B cell (primary cell): ENCODE data around the gene HAUS7. TPM values are rescaled to one million over a fixed set of nuclear protein-coding genes. Genes with fewer than 3 reads are reported as not detected.

ENCODE experiments used
- ATAC-seq: fragments of 200-7000 bp; cut with Tn5 transposase; one replicate; pipeline ENCODE4 v1.10.0; 2021; ENCODE audit warnings: low read depth, mild to moderate bottlenecking, moderate number of reproducible peaks, moderate library complexity
- CTCF ChIA-PET: fragments of 350-600 bp; sonication (Branson Sonifier 250); formaldehyde crosslinking; loops from one replicate; lab custom pipeline; 2021; ENCODE audit warnings: antibody characterized with exemption, inconsistent platforms; lab: Charles Lee
- POLR2A ChIA-PET: fragments of 350-600 bp; sonication (Branson Sonifier 250); formaldehyde crosslinking; loops from one replicate; lab custom pipeline; 2021; ENCODE audit warnings: antibody characterized with exemption; lab: Charles Lee
- DNase-seq: peaks from one replicate; pipeline ENCODE4 v3.0.0; 2013
- H2AFZ ChIP-seq: 2 replicates; pipeline ENCODE4 v1.6.1; 2012; ENCODE audit warnings: mild to moderate bottlenecking, low read depth, low read length; ENCODE audit not compliant: insufficient read depth, poor library complexity, severe bottlenecking
- H3K27ac ChIP-seq, 2 donors: 1 replicate in 1 of 2; 2 replicates in 1 of 2; pipeline ENCODE4 v1.5.1; 2012 to 2013; ENCODE audit warnings: low read length in 2 of 2, mild to moderate bottlenecking in 2 of 2, moderate library complexity in 1 of 2
- H3K27me3 ChIP-seq, 4 experiments: fragments of 200-600 bp in 1 of 4; sonication (generic) in 1 of 4; replicated peaks in 1 of 4; 1 replicate in 2 of 4; 2 replicates in 2 of 4; pipeline versions ENCODE4 v1.6.1 to v1.7.0; 2013 to 2016; ENCODE audit warnings: low read length in 3 of 4, mild to moderate bottlenecking in 2 of 4, mixed read lengths in 1 of 4, moderate library complexity in 1 of 4; ENCODE audit not compliant: insufficient read depth in 4 of 4, control insufficient read depth in 3 of 4; ENCODE audit errors: control extremely low read depth in 1 of 4
- H3K36me3 ChIP-seq, 2 experiments: replicated peaks in 1 of 2; 1 replicate in 1 of 2; 2 replicates in 1 of 2; pipeline versions ENCODE4 v1.6.1 to v1.7.1; 2013; ENCODE audit warnings: low read length in 1 of 2; ENCODE audit not compliant: insufficient read depth in 2 of 2, control insufficient read depth in 1 of 2; ENCODE audit errors: control extremely low read depth in 1 of 2, extremely low read depth in 1 of 2
- H3K4me1 ChIP-seq, 2 donors: fragments of 200-600 bp in 1 of 2; sonication (generic) in 1 of 2; 1 replicate in 1 of 2; 2 replicates in 1 of 2; pipeline versions ENCODE4 v1.5.1 to v1.6.1; 2013 to 2017; ENCODE audit warnings: low read length in 2 of 2; ENCODE audit not compliant: control insufficient read depth in 2 of 2, insufficient read depth in 2 of 2
- H3K4me2 ChIP-seq: replicated peaks from 2 replicates; pipeline ENCODE3; 2012; ENCODE audit warnings: mild to moderate bottlenecking, low read depth, low read length; ENCODE audit not compliant: poor library complexity, severe bottlenecking
- H3K4me3 ChIP-seq, 5 experiments: fragments of 200-600 bp in 1 of 5; sonication (generic) in 1 of 5; 1 replicate in 3 of 5; 2 replicates in 2 of 5; pipeline versions ENCODE4 v1.5.1 to v1.7.0; 2011 to 2016; ENCODE audit warnings: low read length in 4 of 5, mild to moderate bottlenecking in 4 of 5, low read depth in 2 of 5, control low read depth in 1 of 5, moderate library complexity in 1 of 5; ENCODE audit not compliant: insufficient read depth in 1 of 5; ENCODE audit errors: control extremely low read depth in 1 of 5, extremely low read depth in 1 of 5
- H3K79me2 ChIP-seq: fragments of 200-600 bp; sonication (generic); one replicate; pipeline ENCODE4 v1.6.0; 2016; ENCODE audit warnings: low read length; ENCODE audit not compliant: control insufficient read depth, insufficient read depth
- H3K9ac ChIP-seq: fragments of 200-600 bp; sonication (generic); 2 replicates; pipeline ENCODE4 v1.6.1; 2017; ENCODE audit warnings: mild to moderate bottlenecking, low read length, moderate library complexity
- H3K9me3 ChIP-seq, 3 donors: one replicate each; pipeline versions ENCODE4 v1.6.1 to v1.7.1; 2013; ENCODE audit warnings: low read length in 2 of 3; ENCODE audit not compliant: control insufficient read depth in 2 of 3, insufficient read depth in 1 of 3; ENCODE audit errors: control extremely low read depth in 1 of 3
- H4K20me1 ChIP-seq: 2 replicates; pipeline ENCODE4 v1.6.0; 2012; ENCODE audit warnings: mild to moderate bottlenecking, low read length; ENCODE audit not compliant: insufficient read depth, control insufficient read depth, poor library complexity, severe bottlenecking
- H3K27ac Mint-ChIP-seq: one replicate; pipeline ENCODE4 v1.8.0; 2021; ENCODE audit warnings: mixed read lengths
- H3K27me3 Mint-ChIP-seq: one replicate; pipeline ENCODE4 v1.8.0; 2021; ENCODE audit warnings: mixed read lengths
- H3K4me1 Mint-ChIP-seq: one replicate; pipeline ENCODE4 v1.8.0; 2021; ENCODE audit warnings: mixed read lengths
- H3K4me3 Mint-ChIP-seq: one replicate; pipeline ENCODE4 v1.8.0; 2021; ENCODE audit warnings: mixed read lengths
- H3K9me3 Mint-ChIP-seq: one replicate; pipeline ENCODE4 v1.8.0; 2022; ENCODE audit warnings: mixed read lengths; ENCODE audit not compliant: insufficient read depth
- CTCF ChIP-seq: fragments of 200-600 bp; IDR thresholded peaks from one replicate; pipeline ENCODE4 v1.8.0; 2022; ENCODE audit warnings: antibody characterized with exemption, mild to moderate bottlenecking
- EZH2 ChIP-seq: IDR thresholded peaks from 2 replicates; pipeline ENCODE4 v1.6.1; 2012; ENCODE audit warnings: borderline replicate concordance, low read depth, mild to moderate bottlenecking, moderate library complexity, low read length; ENCODE audit not compliant: insufficient read depth, poor library complexity, severe bottlenecking
- WGBS: methylation state at CpG from one replicate; pipeline ENCODE4 v1.1.5; 2013; ENCODE audit warnings: missing lambda C conversion rate; ENCODE audit not compliant: insufficient coverage; 5-methylcytosine and 5-hydroxymethylcytosine counted together
- intact Hi-C: fragments of 100-400 bp; cut with micrococcal nuclease; formaldehyde crosslinking; loops from one replicate; pipeline ENCODE4 v1.10.0; 2022
- polyA plus RNA-seq: library from polyadenylated mRNA; depleted of rRNA; stranded (reverse); fragments of >200 nt; gene quantifications from 2 replicates; pipeline ENCODE4 v1.2.3, GENCODE V29; 2012
- total RNA-seq, 2 donors: library from RNA; stranded (reverse); fragments of 120-200 nt in 1 of 2; gene quantifications; 1 replicate in 1 of 2; 2 replicates in 1 of 2; pipeline versions ENCODE4 v1.2.3 to v1.2.4, GENCODE V29; 2013 to 2022

HAUS7 gene
- total and polyA plus RNA-seq, 2 donors (not counting 1 experiment from before 2014, with no cell fraction given), result 25.2 to 26.9 TPM

DNA sequence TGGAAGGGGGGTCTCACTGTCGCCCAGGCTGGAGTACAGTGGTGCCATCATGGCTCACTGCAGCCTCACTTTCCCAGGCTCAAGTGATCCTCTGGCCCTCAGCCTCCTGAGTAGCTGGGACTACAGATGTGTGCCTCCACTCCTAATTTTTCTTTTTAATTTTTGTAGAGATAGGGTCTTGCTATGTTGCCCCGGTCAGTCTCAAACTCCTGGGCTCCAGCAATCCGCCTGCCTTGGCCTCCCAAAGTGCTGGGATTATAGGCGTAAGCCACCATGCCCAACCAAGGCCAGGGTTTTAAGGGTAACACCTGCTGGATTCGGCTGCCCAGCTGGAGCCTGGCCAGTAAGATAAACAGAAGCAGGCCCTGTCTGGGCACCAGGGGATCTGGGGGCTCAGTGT lies 27.9 kb downstream of the HAUS7 start:
- CTCF ChIA-PET, result no interaction called here
- H2AFZ ChIP-seq, result no peak overlapping the region
- no peak overlapping the region for H3K9ac ChIP-seq
- no peak overlapping the region for H3K27ac ChIP-seq
- Mint-ChIP-seq H3K27me3 (no peaks in the 10 kb centered on the region), H3K9me3 (no peaks in the 10 kb centered on the region), H3K4me3 (no peak overlapping the region), H3K4me1 (no peaks in the 10 kb centered on the region), H3K27ac (no peak overlapping the region)
- DNase-seq (no peak), ATAC-seq (no peak)
- no peaks in the 10 kb centered on the region for H3K36me3 ChIP-seq
- H3K9me3 ChIP-seq, result no peaks in the 10 kb centered on the region
- no peaks in the 10 kb centered on the region for H4K20me1 ChIP-seq
- H3K4me1 ChIP-seq, result no peaks in the 10 kb centered on the region
- 87% methylated on average over 3 of the region's 5 CpGs for WGBS
- no peak overlapping the region for H3K4me3 ChIP-seq
- no peaks in the 10 kb centered on the region for H3K27me3 ChIP-seq
- no peak overlapping the region for H3K4me2 ChIP-seq
- TF ChIP-seq CTCF (no peak), EZH2 (no peak)
- intact Hi-C loops, result no loop called here
- H3K79me2 ChIP-seq, result no peaks in the 10 kb centered on the region
- POLR2A ChIA-PET, result no interaction called here

- CTCF ChIA-PET, result no interaction called here
- WGBS, result 91% methylated on average over 7 of the region's 9 CpGs
- H3K4me3 Mint-ChIP-seq, result no peak overlapping the region
- H2AFZ ChIP-seq, result no peak overlapping the region
- H4K20me1 ChIP-seq, result no peaks in the 10 kb centered on the region
- POLR2A ChIA-PET, result no interaction called here
- H3K9me3 ChIP-seq, result no peaks in the 10 kb centered on the region
- no peak for DNase-seq
- H3K36me3 ChIP-seq, result no peaks in the 10 kb centered on the region
- H3K9me3 Mint-ChIP-seq, result no peaks in the 10 kb centered on the region
- intact Hi-C loops, result no loop called here
- no peak overlapping the region for H3K27ac ChIP-seq
- H3K27me3 ChIP-seq, result no peaks in the 10 kb centered on the region
- H3K79me2 ChIP-seq, result no peaks in the 10 kb centered on the region
- H3K4me1 Mint-ChIP-seq, result no peaks in the 10 kb centered on the region
- H3K27me3 Mint-ChIP-seq, result no peaks in the 10 kb centered on the region
- no peak for TF ChIP-seq EZH2
- no peak for TF ChIP-seq CTCF
- no peak overlapping the region for H3K9ac ChIP-seq
- no peak overlapping the region for H3K27ac Mint-ChIP-seq
- H3K4me2 ChIP-seq, result no peak overlapping the region
- ATAC-seq, result no peak
- no peaks in the 10 kb centered on the region for H3K4me1 ChIP-seq
- H3K4me3 ChIP-seq, result no peak overlapping the region
Observed at GRCh38 chrX:153441981-153442380, 28.4 kb downstream of the HAUS7 start.
